Activated naive CD8-positive, alpha-beta T cell treated with anti-CD3 and anti-CD28 coated beads, Interleukin-2, amount 50 U/mL, for 24 hours (primary cell): ENCODE data around the gene MAK.

ENCODE experiments used
- ATAC-seq: fragments of 150-1000 bp; cut with Tn5 transposase; one replicate; pipeline ENCODE4 v1.10.0; 2021
- DNase-seq: peaks from one replicate; pipeline ENCODE4 v3.0.0; 2021
- H3K27ac Mint-ChIP-seq: one replicate; pipeline ENCODE4 v1.8.0; 2021; ENCODE audit warnings: mild to moderate bottlenecking, mixed read lengths
- H3K27me3 Mint-ChIP-seq: one replicate; pipeline ENCODE4 v1.8.0; 2021; ENCODE audit warnings: mixed read lengths
- H3K36me3 Mint-ChIP-seq: one replicate; pipeline ENCODE4 v1.8.0; 2021; ENCODE audit warnings: low read depth, mixed read lengths
- H3K4me1 Mint-ChIP-seq: one replicate; pipeline ENCODE4 v1.8.0; 2021; ENCODE audit warnings: mixed read lengths
- H3K4me3 Mint-ChIP-seq: one replicate; pipeline ENCODE4 v1.8.0; 2021; ENCODE audit warnings: mild to moderate bottlenecking, moderate library complexity, mixed read lengths
- H3K9me3 Mint-ChIP-seq: one replicate; pipeline ENCODE4 v1.8.0; 2021; ENCODE audit warnings: mixed read lengths

MAK gene

GRCh38 chr6:10719296-10719963, 118.9 kb downstream of the MAK start:
- peaks cover 9% of the 10 kb centered on the region for H3K9me3 Mint-ChIP-seq
- ATAC-seq (no peak), DNase-seq (peak; percentile 50)
- H3K36me3 Mint-ChIP-seq, result peaks cover 9% of the 10 kb centered on the region
- H3K4me3 Mint-ChIP-seq, result peak overlapping the region; percentile 82
- H3K27me3 Mint-ChIP-seq, result no peaks in the 10 kb centered on the region
- peaks cover 38% of the 10 kb centered on the region for H3K4me1 Mint-ChIP-seq
- H3K27ac Mint-ChIP-seq, result peak overlapping the region; percentile 89

- Mint-ChIP-seq H3K27me3 (no peaks in the 10 kb centered on the region), H3K9me3 (peaks cover 4% of the 10 kb centered on the region), H3K36me3 (peaks cover 20% of the 10 kb centered on the region), H3K4me1 (no peaks in the 10 kb centered on the region), H3K4me3 (no peak overlapping the region), H3K27ac (no peak overlapping the region)
- ATAC-seq, result no peak
- DNase-seq, result no peak
Measured at GRCh38 chr6:10713962-10714361, 124.4 kb downstream of the MAK start.
